ENCODE measurements around the gene DIPK1A.
"Not testable (repeated sequence)": the region's sequence is repeated elsewhere in the genome, so short reads cannot be mapped to it uniquely, and the experiment has no call there.

The DIPK1A gene

DNA sequence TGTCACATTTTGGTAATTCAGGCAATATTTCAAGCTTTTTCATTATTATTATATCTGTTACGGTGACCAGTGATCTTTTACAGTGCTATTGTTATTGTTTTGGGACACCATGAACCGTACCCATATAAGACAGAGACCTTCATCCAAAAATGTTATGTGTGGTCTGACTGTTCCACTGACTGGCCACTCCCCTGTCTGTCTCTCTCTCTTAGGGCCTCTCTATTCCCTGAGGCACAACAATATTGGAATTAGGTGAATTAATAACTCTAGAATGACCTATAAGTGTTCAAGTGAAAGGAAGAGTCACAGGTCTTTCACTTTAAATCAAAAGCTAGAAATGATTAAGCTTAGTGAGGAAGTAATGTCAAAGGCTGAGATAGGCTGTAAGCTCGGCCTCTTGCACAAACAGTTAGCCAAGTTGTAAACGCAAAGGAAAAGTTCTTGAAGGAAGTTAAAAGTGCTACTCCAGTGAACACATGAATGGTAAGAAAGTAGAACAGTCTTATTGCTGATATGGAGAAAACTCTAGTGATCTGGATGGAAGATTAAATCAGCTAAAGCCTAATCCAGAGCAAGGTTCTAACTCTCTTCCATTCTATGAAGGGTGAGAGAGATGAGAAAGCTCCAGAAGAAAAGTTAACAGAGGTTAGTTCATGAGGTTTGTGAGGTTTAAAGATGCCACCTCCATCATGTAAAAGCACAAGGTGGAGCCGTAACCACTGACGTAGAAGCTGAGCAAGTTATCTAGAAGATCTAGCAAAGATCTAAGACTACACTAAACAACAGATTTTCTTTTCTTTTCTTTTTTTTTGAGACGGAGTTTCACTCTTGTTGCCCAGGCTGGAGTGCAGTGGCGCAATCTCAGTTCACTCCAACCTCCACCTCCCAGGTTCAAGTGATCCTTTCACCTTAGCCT lies 19.7 kb upstream of the DIPK1A start:
- DNase-seq (ENCODE audit: low spot score) = no peak
- TF ChIP-seq, protein P1, sequence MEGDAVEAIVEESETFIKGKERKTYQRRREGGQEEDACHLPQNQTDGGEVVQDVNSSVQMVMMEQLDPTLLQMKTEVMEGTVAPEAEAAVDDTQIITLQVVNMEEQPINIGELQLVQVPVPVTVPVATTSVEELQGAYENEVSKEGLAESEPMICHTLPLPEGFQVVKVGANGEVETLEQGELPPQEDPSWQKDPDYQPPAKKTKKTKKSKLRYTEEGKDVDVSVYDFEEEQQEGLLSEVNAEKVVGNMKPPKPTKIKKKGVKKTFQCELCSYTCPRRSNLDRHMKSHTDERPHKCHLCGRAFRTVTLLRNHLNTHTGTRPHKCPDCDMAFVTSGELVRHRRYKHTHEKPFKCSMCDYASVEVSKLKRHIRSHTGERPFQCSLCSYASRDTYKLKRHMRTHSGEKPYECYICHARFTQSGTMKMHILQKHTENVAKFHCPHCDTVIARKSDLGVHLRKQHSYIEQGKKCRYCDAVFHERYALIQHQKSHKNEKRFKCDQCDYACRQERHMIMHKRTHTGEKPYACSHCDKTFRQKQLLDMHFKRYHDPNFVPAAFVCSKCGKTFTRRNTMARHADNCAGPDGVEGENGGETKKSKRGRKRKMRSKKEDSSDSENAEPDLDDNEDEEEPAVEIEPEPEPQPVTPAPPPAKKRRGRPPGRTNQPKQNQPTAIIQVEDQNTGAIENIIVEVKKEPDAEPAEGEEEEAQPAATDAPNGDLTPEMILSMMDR (IDR thresholded peaks at IDR 0.05; ENCODE audit: extremely low read depth, missing control alignments) = no peak

DNA sequence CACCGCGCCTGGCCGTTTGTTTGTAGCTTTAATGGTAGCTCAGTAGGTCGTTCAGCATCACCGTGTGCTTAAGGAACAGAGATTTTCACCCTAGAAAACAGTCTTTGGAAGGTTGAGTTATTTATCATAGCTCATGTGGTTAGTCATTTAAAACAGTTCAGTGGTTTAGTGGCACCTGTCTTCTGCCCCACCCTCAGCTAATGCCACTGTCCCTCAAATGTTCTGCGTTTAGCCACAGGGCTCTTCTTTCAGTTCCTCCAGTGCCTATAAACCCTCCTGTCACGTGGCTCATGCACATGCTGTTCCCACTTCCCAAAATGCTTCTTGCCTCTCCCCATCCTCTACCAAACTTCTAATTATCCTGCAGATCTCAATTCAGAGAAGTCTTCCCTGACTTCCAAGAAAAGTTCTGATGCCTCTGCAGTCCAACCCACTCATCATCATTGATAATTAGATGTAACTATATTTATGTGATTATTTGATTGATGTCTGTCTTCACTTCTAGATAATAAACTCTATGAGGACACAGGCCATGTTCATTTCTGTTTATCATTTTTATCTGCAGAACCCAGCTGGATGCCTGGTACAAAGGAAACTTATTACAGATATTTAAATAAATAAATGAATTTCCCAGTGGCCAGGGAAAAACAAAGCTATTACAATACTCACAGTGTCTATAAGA lies 14.4 kb upstream of the DIPK1A start:
- DNase-seq (ENCODE audit: low spot score) = peak; percentile 39

DNA sequence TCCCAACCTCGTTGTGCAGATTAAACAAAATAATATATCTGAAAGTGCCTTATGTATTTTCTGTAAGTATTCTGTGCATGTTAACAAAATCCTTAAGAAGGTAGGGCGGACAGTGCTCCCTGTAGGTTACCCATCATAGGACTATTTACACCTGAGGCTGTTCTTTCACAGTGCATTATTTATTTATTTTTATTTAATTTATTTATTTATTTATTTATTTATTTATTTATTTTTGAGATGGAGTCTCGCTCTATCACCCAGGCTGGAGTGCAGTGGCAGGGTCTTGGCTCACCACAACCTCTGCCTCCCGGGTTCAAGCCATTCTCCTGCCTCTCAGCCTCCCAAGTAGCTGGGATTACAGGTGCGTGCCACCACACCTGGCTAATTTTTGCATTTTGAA lies 12.8 kb upstream of the DIPK1A start:
- not testable (repeated sequence) for DNase-seq (ENCODE audit: low spot score)

More for the DNA sequence above, 14.4 kb upstream of the DIPK1A start:
- TF ChIP-seq, protein P1 (IDR thresholded peaks at IDR 0.05; ENCODE audit: extremely low read depth, missing control alignments) = no peak

DNA sequence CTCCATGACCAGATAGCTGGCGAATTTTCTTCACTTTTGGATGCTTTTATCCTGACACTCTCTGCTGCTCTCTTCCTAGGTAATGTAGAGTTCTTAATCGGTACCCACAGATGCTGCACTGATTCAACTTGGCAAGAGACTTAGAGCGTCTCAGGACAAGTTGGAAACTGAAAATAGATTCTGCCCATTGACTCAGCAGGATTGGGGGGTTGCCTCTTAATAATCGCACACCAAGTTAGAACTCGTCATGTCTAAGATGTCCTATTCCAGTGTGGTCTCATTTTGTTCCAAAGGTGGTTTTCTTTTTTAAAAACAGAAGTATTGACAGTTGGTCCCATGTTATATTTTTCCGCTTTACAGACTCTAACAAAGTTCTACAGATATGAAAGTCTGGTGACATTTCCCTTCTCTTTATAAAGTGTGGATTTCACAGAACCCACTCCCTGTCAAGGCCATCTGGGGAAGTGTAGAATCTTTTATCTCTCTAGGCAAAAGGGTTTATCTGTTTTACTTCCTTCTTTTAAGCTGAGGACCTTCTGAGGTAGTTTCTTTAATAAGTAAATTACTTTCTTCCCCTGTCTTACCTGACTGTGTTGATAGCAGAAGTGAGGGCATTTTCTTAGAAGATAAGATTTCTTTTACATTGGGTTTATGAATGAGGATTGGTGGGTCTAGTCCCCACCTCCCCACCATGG lies 12.1 kb upstream of the DIPK1A start:
- no peak for DNase-seq (ENCODE audit: low spot score)
- TF ChIP-seq, protein P1 (IDR thresholded peaks at IDR 0.05; ENCODE audit: extremely low read depth, missing control alignments) = no peak

DNA sequence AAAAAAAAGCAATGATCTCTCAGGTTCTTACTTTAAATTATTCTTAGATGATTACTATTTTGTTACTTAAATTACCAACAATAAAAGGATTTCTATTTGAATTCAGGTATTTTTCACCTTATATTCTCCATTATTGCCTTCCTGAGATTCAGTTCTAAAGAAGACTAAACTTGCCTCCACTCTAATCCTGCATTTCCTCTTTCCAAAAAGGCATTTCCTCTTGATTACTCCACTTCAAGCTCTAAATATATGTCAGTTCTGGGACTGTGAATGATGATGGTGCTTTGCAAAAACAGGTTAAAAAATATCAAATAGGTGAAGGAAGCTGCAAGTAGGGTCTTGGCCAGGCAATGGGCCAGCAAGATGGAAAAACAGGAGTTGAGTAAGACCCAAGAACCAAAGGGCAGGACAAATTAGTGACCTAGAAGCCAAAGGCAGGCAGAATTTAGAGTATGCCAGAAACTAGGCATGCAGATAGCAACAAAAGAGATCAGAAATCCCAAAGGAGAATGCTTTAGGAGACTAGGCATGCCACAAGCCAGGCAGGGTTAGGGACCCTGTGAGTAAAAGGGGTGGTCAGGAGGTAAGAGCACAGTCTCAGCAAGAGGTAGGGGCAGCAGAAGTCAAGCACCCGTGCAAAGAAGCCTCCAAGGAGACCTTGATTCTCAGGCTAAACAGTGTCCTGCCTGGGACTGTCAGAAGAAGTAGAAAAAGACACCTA lies 11.3 kb upstream of the DIPK1A start:
- no peak for DNase-seq (ENCODE audit: low spot score)

DNA sequence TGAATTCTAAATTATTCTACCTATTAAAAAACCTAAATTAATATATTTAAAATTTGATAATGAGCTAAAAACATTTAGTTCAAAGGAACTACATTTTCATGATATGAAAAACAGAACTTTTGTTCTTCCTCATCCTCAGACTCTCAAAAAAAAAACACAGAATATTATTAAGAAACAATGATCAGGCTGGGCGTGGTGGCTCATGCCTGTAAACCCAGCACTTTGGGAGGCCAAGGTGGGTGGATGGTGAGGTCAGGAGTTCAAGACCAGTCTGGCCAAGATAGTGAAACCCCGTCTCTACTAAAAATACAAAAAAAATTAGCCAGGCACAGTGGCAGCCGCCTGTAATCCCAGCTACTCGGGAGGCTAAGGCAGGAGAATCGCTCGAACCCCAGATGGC lies 10.7 kb upstream of the DIPK1A start:
- not testable (repeated sequence) for DNase-seq (ENCODE audit: low spot score)

More for the DNA sequence above, 11.3 kb upstream of the DIPK1A start:
- TF ChIP-seq, protein P1 (IDR thresholded peaks at IDR 0.05; ENCODE audit: extremely low read depth, missing control alignments) = no peak

DNA sequence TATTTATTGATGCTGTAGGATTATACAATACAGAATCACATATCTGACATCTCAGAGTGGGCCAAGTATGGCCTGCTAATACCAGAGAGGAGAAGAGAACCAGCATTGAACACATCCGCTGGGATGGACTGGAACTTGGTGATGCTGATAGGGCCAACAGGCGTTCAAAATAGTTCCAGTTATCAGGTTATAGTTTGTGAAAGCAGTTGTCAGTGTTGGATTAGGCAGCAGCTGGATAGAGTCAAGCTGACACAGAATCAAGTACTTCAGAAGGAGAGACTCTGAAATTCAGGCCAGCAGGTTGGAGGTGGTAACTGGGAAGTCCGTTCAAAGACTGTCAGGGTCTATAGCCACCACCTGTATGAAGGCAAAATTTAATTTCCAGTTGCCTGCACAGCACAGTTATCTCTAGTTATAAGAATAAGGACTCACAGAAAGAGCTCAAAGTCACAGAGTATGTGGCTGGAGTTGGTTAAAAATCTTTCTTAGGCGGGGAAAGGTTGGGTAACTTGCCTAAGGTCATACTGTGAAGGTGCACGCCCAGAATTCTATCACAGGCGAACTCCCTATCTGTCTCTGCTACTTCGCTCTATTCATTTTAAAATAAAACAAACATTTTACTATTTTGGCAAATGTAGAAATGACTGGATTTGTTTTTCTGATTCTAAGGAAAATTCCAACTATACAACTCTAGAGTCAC lies 9.9 kb upstream of the DIPK1A start:
- DNase-seq (ENCODE audit: low spot score) = no peak
- TF ChIP-seq, protein P1 (IDR thresholded peaks at IDR 0.05; ENCODE audit: extremely low read depth, missing control alignments) = no peak

All from GM20000 (cell line).